T follicular helper cell (primary cell): ENCODE results near the gene RNFT2.

Source experiments
- DNase-seq: peaks from one replicate; pipeline ENCODE4 v3.0.0-alpha.2; 2020; ENCODE audit warnings: low read depth
- total RNA-seq, 2 experiments: gene quantifications; one replicate each; lab custom pipeline; 2026; lab: John Stamatoyannopoulos, UW

RNFT2 gene, protein sequence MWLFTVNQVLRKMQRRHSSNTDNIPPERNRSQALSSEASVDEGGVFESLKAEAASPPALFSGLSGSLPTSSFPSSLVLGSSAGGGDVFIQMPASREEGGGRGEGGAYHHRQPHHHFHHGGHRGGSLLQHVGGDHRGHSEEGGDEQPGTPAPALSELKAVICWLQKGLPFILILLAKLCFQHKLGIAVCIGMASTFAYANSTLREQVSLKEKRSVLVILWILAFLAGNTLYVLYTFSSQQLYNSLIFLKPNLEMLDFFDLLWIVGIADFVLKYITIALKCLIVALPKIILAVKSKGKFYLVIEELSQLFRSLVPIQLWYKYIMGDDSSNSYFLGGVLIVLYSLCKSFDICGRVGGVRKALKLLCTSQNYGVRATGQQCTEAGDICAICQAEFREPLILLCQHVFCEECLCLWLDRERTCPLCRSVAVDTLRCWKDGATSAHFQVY
- 3.6 to 6.0 reads per million in 2 experiments for total RNA-seq

DNA sequence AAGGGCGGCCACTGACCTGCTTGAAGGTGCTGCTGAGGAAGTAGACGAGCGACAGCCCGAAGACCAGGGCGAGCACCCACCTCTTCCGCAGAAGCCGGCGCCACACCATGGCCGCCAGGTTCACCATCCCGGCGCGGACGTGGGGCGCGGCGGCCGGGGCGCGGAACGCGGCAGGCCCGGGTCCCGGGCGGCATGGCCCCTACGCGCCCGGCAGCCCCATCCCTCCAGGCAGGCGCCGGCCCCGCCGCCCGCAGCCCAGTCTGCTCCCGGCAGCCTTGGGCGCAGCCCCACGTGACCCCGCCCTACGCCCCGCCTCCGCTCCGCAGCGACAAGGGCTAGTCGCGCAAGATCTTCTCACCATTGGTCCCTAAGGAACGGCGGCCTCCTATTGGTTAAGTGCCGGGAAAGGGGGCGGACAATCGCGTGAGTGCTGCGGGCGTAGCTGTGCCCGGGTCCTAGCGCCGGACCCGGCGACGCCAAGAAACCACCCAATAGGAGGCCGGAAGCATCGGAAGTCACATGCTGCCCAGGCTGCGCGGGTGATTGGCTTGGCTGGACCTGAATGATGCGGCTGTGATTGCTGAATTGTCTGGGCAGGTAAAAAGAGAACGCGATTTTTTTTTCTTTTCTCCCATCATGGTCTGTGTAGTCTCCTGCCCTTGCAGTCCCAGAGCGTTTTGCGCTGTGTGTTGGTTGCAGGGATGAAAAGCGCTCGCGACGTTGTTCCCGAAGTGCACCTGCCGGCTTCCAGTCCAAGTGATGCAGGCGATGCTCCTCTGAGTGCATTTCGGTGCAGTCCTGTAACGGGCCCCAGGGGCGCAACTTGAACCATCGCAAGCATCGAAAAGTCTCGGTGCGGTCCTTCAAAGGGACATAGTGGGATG is at the start of gene RNFT2, which contains the start of gene SPRING1:
Gene RNFT2 (plus strand): TSS at position 542 of the 884 bp plus-strand sequence. CDS start 2,183 bp downstream, outside the sequence.
Gene SPRING1 (minus strand): TSS at position 296 of the 884 bp plus-strand sequence. CDS start 169 bp downstream, at position 127.
- DNase-seq, result peak; percentile 98

DNA sequence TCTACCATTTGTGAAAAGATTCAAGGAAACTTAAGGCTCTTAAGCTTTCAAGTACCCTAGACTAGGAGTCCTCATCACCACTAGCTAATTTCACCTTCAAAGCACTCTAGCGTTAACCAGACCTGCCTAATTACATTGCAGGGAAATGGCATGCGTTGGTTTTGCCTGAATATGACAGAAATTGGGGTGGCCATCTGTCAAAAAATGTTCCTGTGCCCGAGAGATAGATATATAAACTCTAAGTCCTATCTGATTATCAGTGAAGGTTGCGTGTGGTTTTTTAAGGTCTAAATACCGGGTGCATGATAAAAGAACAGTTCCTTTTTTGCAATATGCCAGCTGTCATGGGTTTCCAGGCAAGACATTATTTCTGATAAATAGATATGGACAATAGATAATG is 48.6 kb upstream of the RNFT2 start:
- no peak for DNase-seq

DNA sequence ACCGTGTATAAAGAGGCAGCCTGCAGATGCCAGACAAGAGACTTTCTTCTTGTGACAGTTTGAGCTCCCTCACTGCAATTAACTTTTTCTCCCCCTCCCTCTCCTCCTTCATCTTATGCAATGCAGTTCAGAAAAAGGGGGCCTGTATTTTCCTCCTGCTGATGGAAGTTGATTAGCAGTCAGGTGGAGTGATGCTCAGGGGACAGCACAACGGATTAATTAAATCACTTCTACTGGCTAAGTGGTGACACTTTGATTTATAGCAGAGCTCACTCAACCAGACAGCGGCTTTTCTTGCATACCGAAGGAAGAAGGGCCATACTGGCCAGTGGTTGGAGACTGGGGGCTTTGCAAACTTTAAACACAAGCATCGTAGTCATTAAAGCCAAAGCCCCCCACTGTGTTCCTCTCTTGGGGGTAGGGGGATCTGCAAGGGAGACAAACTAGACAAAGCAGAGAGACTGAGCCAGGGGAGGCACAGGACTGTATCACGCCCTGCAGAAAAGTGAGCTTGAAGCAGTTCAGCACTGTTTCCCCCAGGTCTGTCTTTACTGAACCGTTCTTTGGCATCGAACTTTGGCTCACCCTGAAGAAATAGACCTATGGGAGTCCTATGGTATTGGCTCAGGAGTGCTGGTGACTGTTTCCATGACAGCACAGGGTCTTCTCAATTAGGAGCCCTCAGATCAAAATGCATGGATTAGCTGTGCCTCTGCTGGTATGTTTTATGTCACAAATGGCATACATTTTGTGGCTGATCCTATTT is 48.0 kb upstream of the RNFT2 start:
- DNase-seq, result no peak

DNA sequence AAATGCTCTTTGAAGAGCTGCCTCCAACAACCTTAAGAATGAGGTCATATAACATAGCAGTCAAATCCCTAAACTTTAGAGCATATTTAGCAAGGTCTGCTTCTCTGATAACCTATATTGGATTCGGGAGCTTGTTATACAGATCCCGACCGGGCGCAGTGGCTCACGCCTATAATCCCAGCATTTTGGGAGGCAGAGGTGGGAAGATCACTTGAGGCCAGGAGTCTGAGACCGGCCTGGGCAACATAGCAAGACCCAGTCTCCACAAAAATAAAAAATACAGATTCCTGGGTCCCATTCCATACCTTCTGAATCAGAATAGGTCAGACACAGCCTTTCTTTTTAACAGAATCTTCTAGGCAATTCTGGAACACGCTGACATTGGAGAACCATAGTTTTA is 46.9 kb upstream of the RNFT2 start:
- no peak for DNase-seq

DNA sequence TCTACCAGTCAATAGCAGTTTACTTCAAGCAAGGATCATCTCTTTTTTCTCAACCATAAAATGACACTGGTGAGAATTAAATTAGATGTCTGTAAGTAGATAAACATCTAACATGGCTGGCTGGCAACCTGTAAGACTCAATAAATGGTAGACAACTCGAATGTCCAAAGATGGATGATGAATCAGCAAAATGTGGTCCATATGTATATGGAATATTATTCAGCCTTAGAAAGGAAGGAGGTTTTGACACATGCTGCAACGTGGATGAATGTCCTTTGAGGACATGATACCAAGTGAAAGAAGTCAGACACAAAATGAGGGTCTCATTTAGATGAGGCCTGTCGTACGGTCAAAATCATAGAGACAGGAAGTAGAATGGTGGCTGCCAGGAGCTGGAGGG is 46.5 kb upstream of the RNFT2 start:
- DNase-seq, result no peak

DNA sequence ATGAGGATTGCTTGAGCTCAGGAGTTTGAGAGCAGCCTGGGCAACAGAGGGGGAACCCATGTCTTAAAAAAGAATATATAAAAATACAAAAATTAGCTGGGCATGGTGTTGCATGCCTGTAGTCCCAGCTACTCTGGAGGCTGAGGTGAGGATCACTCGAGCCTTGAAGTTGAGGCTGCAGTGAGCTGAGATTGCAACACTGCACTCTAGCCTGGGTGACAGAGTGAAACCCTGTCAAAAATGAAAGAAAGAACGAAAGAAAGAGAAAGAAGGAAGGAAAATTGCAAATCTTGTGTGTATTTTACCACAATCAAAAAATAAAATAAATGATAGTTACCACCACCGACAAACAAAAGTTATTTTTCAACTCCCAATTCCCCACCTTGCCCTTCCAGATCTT is 45.5 kb upstream of the RNFT2 start:
- DNase-seq, result no peak

DNA sequence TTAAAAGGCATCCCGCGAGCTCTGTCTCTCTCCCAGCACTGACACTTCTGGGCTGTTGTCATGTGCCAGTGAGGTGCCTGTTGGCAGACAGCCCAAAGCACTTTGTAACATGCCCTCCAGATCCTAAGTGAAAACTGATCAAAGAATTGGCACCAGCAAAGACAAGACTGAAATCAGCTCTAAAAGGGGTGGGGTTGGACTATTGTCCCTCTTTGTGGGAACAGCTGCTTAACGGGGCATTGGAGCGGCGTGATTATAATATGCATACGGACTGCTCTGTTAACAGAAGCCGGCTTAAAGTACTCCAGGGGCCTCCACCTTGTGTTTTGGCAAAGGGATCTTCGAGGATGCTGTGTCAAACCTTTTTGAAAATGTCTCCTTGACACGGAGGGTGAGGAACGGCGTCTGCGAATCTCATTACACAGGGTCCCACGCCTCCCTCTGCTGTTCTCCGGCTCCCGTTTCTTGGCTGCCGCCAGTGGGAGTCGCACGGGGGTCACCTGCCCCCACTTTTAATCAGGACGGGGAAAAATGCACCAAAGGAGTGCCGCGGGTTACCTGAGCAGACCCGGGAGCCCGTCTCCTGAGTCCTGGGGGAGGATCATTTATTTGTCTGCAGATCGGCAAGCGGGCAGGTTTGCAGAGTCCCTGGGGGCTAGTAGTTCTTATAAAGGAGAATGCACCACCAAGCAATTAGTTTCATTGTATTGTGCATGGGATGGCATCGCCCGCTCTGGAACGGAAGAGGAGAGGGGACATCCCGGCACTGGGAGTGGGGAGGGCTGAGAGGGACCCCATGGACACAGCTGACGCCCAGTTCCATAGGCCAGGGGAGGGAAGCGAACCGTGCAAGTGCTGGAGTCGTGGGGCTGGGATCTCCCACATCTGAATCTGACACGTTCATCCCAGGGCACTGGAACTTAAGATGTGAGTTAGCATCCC is 44.6 kb upstream of the RNFT2 start:
- DNase-seq, result no peak

DNA sequence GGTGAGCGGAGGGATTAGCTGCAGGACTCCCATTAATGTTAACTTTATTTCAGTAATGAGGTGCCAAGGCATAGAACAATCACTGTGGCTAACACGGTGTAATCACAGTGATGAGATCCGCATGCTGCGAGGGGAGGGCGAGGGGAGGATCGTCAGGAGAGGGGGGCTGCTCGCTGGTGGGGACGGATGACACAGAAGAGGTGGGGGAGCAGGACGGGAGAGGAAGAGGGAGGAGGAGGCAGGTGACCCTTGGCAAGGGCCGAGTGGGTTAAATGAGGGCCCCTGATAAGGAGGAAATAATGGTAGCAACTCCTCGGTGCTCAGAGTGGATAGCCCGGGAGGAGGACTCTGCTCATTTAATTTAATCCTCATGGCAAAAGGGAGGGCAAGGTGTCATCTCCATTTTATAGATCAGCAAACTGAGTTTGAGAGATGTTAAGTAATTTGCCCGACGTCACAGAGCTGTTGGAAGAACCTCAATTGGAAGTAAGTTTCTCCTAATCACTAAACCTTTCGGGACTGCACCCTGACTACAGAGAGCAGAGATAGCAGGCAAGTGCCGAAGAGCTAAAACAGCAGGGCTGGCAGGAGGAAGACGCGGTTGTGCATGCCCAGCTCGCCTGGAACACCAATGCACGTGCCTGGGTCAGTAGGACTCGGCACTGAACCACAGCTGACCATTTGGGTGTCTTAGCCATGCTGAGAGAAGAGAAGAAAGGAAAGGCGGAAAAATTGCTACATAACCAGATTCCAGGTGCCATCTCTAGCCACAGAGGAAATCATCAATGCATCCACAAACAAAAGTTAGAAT is 43.3 kb upstream of the RNFT2 start:
- no peak for DNase-seq

DNA sequence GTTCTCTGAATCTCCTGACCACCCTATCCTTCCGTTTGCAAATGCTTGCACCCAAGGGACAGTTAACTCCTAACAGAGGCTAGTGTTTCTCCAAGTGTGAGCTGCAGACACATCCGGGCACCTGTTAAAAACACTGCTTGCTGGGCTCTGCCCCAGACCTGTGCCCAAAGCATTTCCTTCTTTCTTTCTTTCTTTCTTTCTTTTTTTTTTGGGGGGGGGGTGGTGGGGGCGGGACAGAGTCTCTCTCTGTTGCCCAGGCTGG is 42.7 kb upstream of the RNFT2 start:
- DNase-seq, result no peak

DNA sequence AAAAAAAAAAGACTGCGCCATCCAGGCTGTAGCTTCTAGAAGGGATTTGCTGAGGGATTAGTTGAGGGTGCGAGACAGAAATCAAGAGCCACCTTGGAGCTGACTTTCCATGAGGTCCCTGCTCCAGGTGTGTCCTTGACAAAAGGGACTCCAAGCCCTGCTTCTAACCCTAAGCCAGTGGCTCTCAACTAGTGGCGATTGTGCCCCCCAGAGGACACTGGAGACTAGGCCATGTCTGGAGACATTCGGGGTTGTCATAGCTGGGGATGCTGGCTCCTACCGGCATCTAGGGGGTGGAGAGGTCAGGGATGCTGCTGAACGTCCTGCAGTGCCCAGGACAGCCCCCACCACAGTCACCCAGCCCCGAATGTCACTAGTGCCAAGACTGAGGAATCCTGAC is 40.8 kb upstream of the RNFT2 start:
- no peak for DNase-seq

DNA sequence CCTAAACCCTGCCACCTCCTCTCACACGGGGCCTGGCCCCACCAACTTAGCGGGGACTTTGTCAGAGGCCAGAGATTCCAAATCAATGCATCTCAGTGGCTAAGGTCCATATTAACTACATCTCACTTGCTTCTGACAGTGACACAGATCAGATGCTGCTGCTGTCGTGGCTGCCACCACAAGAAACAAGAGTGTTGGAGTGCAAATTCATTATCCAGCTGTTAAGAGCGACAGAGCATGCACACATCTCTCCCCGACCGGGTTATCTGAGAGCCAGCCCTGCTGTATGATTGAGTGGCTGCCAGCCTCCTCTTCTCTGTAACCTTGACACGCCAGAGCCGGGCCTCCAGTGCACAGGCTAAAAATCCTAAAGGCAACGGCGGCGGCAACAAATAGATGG is 40.4 kb upstream of the RNFT2 start:
- no peak for DNase-seq

DNA sequence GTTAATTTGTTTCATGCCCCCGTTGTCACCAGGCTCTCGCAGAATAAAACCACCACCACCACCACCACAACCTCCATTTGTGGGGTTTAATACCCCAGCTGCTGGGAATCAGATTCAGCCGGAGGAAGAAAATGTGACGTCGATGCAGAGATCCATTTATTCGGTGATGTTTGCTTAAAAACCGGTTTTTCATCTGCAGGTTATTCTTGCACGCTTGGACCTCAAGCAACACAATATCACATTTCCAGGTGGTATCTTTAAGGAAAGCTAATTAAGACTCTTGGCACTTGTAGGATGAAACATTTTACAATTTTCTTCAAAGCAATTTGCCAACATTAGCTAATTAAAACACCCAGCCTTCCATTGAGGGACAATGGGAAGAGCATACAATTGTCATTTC is 40.0 kb upstream of the RNFT2 start:
- DNase-seq, result no peak

DNA sequence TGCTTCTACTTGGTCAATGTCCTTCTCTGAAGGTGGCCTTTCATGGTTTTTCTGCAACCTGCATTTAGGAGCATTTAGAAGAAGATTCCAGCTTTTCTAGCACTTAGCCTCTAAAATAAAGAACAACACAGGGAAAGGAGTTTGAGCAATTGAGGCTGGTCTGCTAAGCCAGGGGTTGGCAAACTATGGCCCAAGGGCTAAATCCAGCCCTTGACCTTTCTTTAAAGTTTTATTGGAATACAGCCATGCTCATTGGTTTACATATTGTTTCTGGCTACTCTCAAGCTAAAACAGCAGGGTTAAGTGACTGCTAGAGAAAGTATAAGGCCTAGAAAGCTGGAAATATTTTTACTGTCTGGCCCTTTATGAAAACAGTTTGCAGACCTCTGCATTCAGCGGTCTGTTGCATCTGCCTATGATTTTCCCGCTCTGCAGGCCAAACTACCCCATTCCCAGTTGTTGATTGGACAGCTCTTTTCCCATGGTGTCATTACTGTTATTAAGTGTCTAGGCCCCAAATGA is 39.5 kb upstream of the RNFT2 start:
- no peak for DNase-seq

DNA sequence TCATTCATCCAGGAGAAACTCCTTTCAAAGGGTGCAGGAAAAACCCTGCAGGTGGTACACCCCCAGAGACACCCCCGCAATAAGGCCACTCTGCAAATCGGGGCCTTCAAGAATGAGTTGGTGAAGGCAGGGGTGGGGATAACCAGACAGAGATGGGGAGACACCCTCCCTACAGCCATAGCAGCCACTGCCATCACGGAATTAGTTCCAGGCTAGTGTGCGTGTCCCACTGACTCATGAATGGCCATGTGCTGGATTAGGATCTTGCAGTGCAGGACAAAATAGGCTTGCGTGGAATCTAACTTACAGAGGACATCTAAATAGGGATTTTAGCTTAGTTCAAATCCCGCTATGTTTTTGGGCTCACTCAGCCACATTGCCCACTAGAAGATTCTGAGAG is 38.0 kb upstream of the RNFT2 start:
- DNase-seq, result no peak

DNA sequence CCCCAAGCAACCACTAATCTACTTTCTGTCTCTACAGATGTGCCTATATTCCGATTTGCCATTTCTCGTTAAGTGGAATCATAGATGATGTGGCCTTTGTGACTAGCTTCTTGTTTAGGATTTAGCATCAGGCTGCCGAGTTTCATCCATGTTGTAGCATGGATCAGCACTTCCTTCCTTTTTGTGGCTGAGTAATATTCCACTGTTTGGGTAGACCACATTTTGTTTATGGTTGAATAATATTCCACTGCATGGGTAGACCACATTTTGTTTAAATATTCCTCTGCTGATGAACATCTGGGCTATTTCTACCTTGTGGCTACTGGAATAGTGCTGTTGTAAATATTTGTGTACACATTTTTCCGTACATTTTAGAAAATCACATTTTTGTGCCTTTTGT is 36.7 kb upstream of the RNFT2 start:
- no peak for DNase-seq

DNA sequence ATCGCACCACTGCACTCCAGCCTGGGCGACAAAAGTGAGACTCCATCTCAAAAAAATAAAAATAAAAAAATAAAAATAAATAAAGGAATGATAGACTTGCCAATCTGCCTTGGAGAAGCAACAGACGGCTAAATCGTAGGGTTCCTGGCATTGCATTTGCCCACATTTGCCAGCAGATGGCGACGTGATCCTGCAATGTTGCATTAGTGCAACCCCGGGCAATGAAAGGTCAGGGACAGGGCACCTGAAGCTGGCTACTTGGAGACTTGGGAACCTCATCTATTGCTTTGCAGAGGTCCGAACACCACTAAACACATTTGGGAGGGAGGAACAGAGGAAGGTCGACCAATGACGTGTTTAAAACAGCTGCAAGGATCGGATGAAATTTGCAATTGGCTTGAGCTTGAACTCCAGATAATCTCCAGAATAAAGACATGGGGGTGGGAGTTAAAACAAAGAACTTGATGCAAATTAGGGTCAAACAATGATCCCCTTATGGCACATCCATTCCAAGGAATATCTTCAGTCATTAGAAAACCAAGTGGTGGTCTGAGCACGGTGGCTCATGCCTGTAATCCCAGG is 34.8 kb upstream of the RNFT2 start:
- DNase-seq, result peak; percentile 45

DNA sequence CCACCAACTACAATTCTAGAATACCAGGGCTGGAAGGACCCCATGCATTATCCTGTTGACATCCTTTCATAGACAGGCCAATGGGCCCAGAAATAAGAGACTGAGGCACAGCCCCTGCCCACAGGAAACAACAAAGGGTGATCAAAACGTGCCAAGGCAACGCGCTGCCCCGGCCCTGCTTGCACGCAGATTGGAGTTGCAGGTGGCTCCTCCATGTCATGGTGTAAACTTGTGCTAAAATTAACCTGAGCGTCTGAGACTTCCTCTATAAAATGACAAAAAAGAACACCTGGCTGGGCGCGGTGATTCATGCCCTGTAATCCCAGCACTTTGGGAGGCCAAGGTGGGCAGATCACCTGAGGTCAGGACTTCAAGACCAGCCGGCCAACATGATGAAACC is 30.4 kb upstream of the RNFT2 start:
- no peak for DNase-seq

DNA sequence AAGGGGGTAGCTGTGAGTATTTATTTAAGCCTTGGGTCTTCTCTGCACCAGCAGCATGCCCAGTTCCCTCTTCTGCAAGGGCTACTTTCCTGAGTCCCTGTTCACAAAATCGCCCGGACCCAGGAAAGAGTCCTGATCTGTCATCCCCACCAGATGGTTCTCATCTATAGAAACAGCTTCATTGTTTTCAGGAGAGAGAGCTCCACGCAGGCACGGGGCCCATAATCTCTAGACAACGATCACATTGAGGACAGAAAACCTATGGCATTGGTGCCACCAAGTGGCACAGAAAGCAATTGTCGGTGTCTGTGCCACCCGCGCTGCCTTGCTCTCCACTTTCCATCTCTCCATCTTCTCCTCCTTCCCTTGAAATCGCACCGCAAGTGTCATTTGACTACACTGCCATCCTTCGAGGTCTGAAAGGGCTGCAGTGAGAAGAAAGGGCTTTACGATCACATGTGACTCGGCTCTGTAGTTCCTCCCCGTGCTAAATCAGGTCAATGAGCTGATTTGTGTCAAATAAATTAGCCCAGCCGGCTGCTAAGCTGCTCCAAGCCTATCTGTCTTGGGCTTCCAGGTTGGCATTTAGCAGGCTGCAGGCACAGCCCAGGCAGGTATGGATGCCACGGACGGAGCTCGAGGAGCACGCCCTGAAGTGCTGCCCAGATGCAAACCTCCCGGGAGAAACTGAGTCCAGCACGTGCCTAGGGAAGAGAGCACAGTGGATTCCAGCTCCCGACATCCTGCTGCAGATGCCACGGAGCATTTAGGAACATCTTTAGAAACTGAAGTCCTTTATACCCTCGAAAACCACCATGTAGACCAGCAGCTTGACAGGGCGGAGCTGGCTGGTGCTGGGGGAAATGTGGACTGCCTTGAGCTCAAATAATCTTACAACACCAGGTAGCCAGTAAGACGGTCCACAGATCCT is 29.0 kb upstream of the RNFT2 start:
- peak; percentile 37 for DNase-seq

DNA sequence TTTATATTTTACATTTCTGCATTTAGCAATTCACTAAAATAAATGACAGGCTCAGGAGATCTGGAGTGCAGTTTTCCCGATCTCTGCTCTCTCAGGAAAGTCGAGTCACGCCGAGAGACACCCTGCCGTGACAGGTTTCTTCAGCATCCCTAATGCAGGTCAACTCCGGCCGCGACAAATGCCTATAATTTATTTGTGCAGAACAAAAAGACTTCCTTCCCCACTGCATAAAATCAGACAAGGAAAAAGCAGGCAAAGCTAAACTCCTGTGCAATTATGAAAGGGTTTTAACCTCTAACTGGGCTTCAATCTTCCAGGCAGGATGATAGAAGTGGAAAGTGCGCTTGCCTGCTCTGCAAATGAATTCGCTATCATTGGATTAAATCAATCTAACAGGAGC is 28.3 kb upstream of the RNFT2 start:
- DNase-seq, result no peak
